HG03025 (cell line): ENCODE results near the gene WRAP53.

Source experiments
- ATAC-seq: cut with Tn5 transposase; IDR thresholded peaks from one replicate; pipeline ENCODE4 v1.9.1; 2021; ENCODE audit warnings: mild to moderate bottlenecking, moderate library complexity; ENCODE audit not compliant: unreplicated experiment, low FRiP score

The WRAP53 gene

GRCh38 chr17:7707446-7707845, 19.2 kb downstream of the WRAP53 start:
- no peak for ATAC-seq

GRCh38 chr17:7707858-7708750, 19.8 kb downstream of the WRAP53 start:
- no peak for ATAC-seq

- no peak for ATAC-seq
These were observed 20.8 kb downstream of the WRAP53 start for GRCh38 chr17:7709031-7709430.

GRCh38 chr17:7710301-7710700, 22.0 kb downstream of the WRAP53 start:
- ATAC-seq = no peak

GRCh38 chr17:7711051-7711755, 22.9 kb downstream of the WRAP53 start:
- no peak for ATAC-seq

GRCh38 chr17:7712111-7712771, 24.0 kb downstream of the WRAP53 start:
- ATAC-seq = no peak

- no peak for ATAC-seq
These were observed 25.5 kb downstream of the WRAP53 start for GRCh38 chr17:7713782-7714181.

- ATAC-seq = no peak
These were observed 26.7 kb downstream of the WRAP53 start for GRCh38 chr17:7714721-7715594.

- no peak for ATAC-seq
These were observed 27.9 kb downstream of the WRAP53 start for GRCh38 chr17:7715936-7716886.

- ATAC-seq = no peak
These were observed 28.9 kb downstream of the WRAP53 start, which contains the start of gene DNAH2 for GRCh38 chr17:7716901-7717755. Gene DNAH2, plus strand, starts transcription at chr17:7717744. Its CDS starts 1,991 bp downstream, at chr17:7719735.

GRCh38 chr17:7717756-7718350, 29.6 kb downstream of the WRAP53 start:
- no peak for ATAC-seq

- ATAC-seq = no peak
These were observed 31.4 kb downstream of the WRAP53 start for GRCh38 chr17:7719661-7720060.

- no peak for ATAC-seq
These were observed 31.8 kb downstream of the WRAP53 start for GRCh38 chr17:7720125-7720524.

- no peak for ATAC-seq
These were observed 33.3 kb downstream of the WRAP53 start for GRCh38 chr17:7721612-7722011.

- ATAC-seq = no peak
These were observed 39.6 kb downstream of the WRAP53 start for GRCh38 chr17:7727886-7728285.

- no peak for ATAC-seq
These were observed 41.5 kb downstream of the WRAP53 start for GRCh38 chr17:7729816-7730215.

- no peak for ATAC-seq
These were observed 44.8 kb downstream of the WRAP53 start for GRCh38 chr17:7732981-7733539.
